ENCODE results near the gene RCOR2. TPM values are rescaled to one million over a fixed set of nuclear protein-coding genes. Genes with fewer than 3 reads are reported as not detected.
"Not testable (repeated sequence)": the region's sequence is repeated elsewhere in the genome, so short reads cannot be mapped to it uniquely, and the experiment has no call there.

The RCOR2 gene
- total RNA-seq, 1 donor from 2014 or later, result 39.7 TPM

GRCh38 chr11:63866211-63866610 is 50.8 kb downstream of the RCOR2 start:
- H3K27me3 Mint-ChIP-seq, result no peaks in the 10 kb centered on the region
- no peak for DNase-seq (ENCODE audit: low spot score, unreplicated experiment)
- H3K36me3 Mint-ChIP-seq (ENCODE audit: insufficient read depth), result peaks cover 3% of the 10 kb centered on the region
- no peak overlapping the region for H3K27ac Mint-ChIP-seq
- H3K4me3 Mint-ChIP-seq (ENCODE audit: low read depth), result no peak overlapping the region
- TF ChIP-seq, protein P1, sequence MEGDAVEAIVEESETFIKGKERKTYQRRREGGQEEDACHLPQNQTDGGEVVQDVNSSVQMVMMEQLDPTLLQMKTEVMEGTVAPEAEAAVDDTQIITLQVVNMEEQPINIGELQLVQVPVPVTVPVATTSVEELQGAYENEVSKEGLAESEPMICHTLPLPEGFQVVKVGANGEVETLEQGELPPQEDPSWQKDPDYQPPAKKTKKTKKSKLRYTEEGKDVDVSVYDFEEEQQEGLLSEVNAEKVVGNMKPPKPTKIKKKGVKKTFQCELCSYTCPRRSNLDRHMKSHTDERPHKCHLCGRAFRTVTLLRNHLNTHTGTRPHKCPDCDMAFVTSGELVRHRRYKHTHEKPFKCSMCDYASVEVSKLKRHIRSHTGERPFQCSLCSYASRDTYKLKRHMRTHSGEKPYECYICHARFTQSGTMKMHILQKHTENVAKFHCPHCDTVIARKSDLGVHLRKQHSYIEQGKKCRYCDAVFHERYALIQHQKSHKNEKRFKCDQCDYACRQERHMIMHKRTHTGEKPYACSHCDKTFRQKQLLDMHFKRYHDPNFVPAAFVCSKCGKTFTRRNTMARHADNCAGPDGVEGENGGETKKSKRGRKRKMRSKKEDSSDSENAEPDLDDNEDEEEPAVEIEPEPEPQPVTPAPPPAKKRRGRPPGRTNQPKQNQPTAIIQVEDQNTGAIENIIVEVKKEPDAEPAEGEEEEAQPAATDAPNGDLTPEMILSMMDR (IDR thresholded peaks at IDR 0.05; ENCODE audit: unreplicated experiment), result no peak
- no peaks in the 10 kb centered on the region for H3K9me3 Mint-ChIP-seq (ENCODE audit: low read depth)
- peaks cover 24% of the 10 kb centered on the region for H3K4me1 Mint-ChIP-seq (ENCODE audit: low read depth)

DNA sequence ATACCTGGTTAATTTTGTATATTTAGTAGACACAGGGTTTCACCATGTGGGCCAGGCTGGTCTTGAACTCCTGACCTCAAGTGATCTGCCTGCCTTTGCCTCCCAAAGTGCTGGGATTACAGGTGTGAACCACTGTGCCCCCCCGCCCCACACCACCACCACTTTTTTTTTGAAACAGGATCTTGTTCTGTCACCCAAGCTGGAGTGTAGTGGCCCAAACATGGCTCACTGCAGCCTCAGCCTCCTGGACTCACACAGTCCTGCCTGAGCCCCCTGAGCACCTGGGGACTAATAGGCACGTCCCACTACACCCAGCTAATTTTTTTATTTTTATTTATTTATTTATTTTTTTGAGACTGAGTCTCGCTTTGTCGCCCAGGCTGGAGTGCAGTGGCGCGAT is 53.3 kb downstream of the RCOR2 start:
- not testable (repeated sequence) for H3K9me3 Mint-ChIP-seq (ENCODE audit: low read depth); DNase-seq (ENCODE audit: low spot score, unreplicated experiment); H3K27ac Mint-ChIP-seq; H3K27me3 Mint-ChIP-seq; H3K36me3 Mint-ChIP-seq (ENCODE audit: insufficient read depth); H3K4me3 Mint-ChIP-seq (ENCODE audit: low read depth)
- peaks cover 28% of the 10 kb centered on the region for H3K4me1 Mint-ChIP-seq (ENCODE audit: low read depth)

GRCh38 chr11:63862923-63863322 is 54.0 kb downstream of the RCOR2 start:
- H3K9me3 Mint-ChIP-seq (ENCODE audit: low read depth), result no peaks in the 10 kb centered on the region
- no peak for DNase-seq (ENCODE audit: low spot score, unreplicated experiment)
- peaks cover 6% of the 10 kb centered on the region for H3K36me3 Mint-ChIP-seq (ENCODE audit: insufficient read depth)
- H3K4me3 Mint-ChIP-seq (ENCODE audit: low read depth), result no peak overlapping the region
- H3K4me1 Mint-ChIP-seq (ENCODE audit: low read depth), result peaks cover 25% of the 10 kb centered on the region
- no peaks in the 10 kb centered on the region for H3K27me3 Mint-ChIP-seq
- TF ChIP-seq, protein P1 (IDR thresholded peaks at IDR 0.05; ENCODE audit: unreplicated experiment), result no peak
- peak overlapping the region; percentile 69 for H3K27ac Mint-ChIP-seq

Other genes with a start within 250 kb of the RCOR2 start
- 9.4 and 11.7 TPM in 2 replicates for gene ATL3, start 245.8 kb downstream of the RCOR2 start, total RNA-seq
- gene RTN3, start 235.7 kb downstream of the RCOR2 start, total RNA-seq, result 151 and 159 TPM in 2 replicates
- gene ZFTA, start 148.4 kb downstream of the RCOR2 start, total RNA-seq, result 46.8 and 53.6 TPM in 2 replicates
- gene SPINDOC, start 103.7 kb downstream of the RCOR2 start, total RNA-seq, result 75.3 and 77.8 TPM in 2 replicates
- 55.5 and 59.1 TPM in 2 replicates for gene MARK2, start 78.1 kb downstream of the RCOR2 start, total RNA-seq
- 60.6 and 62.3 TPM in 2 replicates for gene NAA40, start 21.8 kb upstream of the RCOR2 start, total RNA-seq
- 205 and 221 TPM in 2 replicates for gene COX8A, start 57.5 kb upstream of the RCOR2 start, total RNA-seq
- gene OTUB1, start 69.3 kb upstream of the RCOR2 start, total RNA-seq, result 122 and 124 TPM in 2 replicates
- 0.17 and 0.24 TPM in 2 replicates for gene FLRT1, start 118.8 kb upstream of the RCOR2 start, total RNA-seq
- 28.0 and 30.6 TPM in 2 replicates for gene MACROD1, start 248.9 kb upstream of the RCOR2 start, total RNA-seq